ENCODE measurements around the gene SCP2. TPM values are rescaled to one million over a fixed set of nuclear protein-coding genes. Genes with fewer than 3 reads are reported as not detected.

SCP2 gene
- total RNA-seq, 1 experiment from 2014 or later, result 97.5 TPM

DNA sequence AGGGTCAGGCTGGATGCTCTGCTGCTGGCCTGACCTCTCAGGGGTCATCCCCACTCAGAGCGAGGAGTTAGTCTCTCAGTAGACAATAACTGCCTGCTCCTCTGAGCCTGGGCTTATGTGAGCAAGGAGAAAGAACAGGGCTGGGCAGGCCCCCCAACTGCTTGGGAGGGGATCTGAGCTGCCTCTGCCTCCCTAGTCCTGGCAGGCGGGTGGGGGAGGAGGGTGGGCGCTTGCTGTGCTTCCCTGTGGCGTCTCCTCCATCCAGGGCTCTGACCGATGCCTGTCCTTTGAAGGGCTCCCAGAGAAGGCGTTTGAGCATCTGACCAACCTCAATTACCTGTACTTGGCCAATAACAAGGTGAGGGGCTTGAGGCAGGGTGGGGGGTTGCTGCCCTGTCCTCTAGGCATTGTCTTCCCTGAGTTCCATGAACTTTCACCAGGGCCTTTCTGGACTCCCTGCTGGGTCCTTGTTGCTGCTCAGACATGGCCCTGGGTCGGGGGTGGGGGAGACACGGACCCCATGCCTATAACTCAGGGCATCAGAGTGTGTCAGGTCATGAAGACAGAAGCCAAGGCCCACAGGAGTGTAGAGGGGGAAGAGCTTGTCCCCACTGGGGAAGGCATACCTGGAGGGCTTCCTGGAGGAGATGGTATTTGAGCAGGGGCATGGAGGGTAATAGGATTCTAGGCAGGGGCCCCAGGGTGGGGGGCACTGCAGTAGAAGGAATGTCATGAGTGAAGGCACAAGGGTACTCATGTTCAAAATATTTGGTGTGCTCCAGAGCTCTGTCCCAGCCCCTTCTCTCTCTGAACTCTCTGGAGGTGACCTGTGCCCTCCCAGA lies 147.5 kb downstream of the SCP2 start:
- H3K36me3 ChIP-seq (ENCODE audit: low read depth, low read length), result no peaks in the 10 kb centered on the region
- H3K4me2 ChIP-seq (ENCODE audit: low read length), result no peak overlapping the region
- no peaks in the 10 kb centered on the region for H3K27me3 ChIP-seq (ENCODE audit: low read length)
- no peak for TF ChIP-seq EZH2 (IDR thresholded peaks at IDR 0.05; ENCODE audit: low read length, unreplicated experiment)
- TF ChIP-seq EZH2phosphoT487 (IDR thresholded peaks at IDR 0.05; ENCODE audit: borderline replicate concordance, low read length), result no peak
- TF ChIP-seq, protein P1, sequence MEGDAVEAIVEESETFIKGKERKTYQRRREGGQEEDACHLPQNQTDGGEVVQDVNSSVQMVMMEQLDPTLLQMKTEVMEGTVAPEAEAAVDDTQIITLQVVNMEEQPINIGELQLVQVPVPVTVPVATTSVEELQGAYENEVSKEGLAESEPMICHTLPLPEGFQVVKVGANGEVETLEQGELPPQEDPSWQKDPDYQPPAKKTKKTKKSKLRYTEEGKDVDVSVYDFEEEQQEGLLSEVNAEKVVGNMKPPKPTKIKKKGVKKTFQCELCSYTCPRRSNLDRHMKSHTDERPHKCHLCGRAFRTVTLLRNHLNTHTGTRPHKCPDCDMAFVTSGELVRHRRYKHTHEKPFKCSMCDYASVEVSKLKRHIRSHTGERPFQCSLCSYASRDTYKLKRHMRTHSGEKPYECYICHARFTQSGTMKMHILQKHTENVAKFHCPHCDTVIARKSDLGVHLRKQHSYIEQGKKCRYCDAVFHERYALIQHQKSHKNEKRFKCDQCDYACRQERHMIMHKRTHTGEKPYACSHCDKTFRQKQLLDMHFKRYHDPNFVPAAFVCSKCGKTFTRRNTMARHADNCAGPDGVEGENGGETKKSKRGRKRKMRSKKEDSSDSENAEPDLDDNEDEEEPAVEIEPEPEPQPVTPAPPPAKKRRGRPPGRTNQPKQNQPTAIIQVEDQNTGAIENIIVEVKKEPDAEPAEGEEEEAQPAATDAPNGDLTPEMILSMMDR (conservative IDR thresholded peaks at IDR 0.05; ENCODE audit: low read depth, low read length), result no peak
- H3K9me3 ChIP-seq (ENCODE audit: low read length), result no peaks in the 10 kb centered on the region
- H3F3A ChIP-seq (ENCODE audit: low read length, unreplicated experiment), result no peaks in the 10 kb centered on the region
- H3K27ac ChIP-seq (ENCODE audit: low read length), result no peak overlapping the region
- ATAC-seq (no peak), DNase-seq (no peak)
- H2AFZ ChIP-seq (ENCODE audit: low read length), result no peak overlapping the region
- no peak overlapping the region for H3K9ac ChIP-seq (ENCODE audit: low read length)
- no peak overlapping the region for H3K4me3 ChIP-seq (ENCODE audit: low read length)
- ChIA-PET POLR2A (ENCODE audit: unreplicated experiment) (no interaction called here), CTCF (no interaction called here)
- H3K9me2 ChIP-seq (replicated peaks; ENCODE audit: low read length), result no peaks in the 10 kb centered on the region
- no peaks in the 10 kb centered on the region for H3K4me1 ChIP-seq (ENCODE audit: insufficient read depth, low read length)
- H3K79me2 ChIP-seq (ENCODE audit: low read length), result no peaks in the 10 kb centered on the region
- H4K20me1 ChIP-seq (ENCODE audit: low read length), result no peaks in the 10 kb centered on the region
- no TSS peak for BruUV-seq (replicated peaks)
- intact Hi-C loops (cut with micrococcal nuclease), result no loop called here

DNA sequence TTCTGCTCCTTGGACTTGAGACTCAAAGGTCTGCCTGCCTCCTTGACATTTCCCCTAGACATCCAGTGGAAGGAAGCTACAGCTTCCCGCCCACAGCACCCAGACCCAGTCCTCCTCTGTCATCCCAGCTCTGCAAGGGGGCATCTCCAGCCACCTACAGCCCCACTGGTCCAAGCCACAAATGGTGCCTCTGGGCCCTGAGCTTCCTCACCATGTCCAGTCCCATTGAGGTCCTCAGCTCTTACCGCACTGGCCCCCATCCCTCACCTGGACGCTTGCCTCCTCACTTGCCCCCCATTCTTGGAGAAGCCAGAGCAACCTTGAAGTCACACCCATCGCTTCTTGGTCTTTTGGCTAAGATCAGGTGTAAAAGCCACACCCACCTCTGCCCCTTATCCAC lies 148.1 kb downstream of the SCP2 start:
- H3K36me3 ChIP-seq (ENCODE audit: low read depth, low read length), result no peaks in the 10 kb centered on the region
- no peaks in the 10 kb centered on the region for H4K20me1 ChIP-seq (ENCODE audit: low read length)
- intact Hi-C loops (cut with micrococcal nuclease), result no loop called here
- no peak overlapping the region for H3K4me3 ChIP-seq (ENCODE audit: low read length)
- no peaks in the 10 kb centered on the region for H3K79me2 ChIP-seq (ENCODE audit: low read length)
- H3K4me2 ChIP-seq (ENCODE audit: low read length), result no peak overlapping the region
- H3F3A ChIP-seq (ENCODE audit: low read length, unreplicated experiment), result no peaks in the 10 kb centered on the region
- no peak overlapping the region for H2AFZ ChIP-seq (ENCODE audit: low read length)
- H3K9me3 ChIP-seq (ENCODE audit: low read length), result no peaks in the 10 kb centered on the region
- ATAC-seq (no peak), DNase-seq (no peak)
- no peaks in the 10 kb centered on the region for H3K4me1 ChIP-seq (ENCODE audit: insufficient read depth, low read length)
- no TSS peak for BruUV-seq (replicated peaks)
- no peaks in the 10 kb centered on the region for H3K27me3 ChIP-seq (ENCODE audit: low read length)
- CTCF ChIA-PET, result no interaction called here
- H3K9ac ChIP-seq (ENCODE audit: low read length), result no peak overlapping the region
- H3K27ac ChIP-seq (ENCODE audit: low read length), result no peak overlapping the region
- TF ChIP-seq EZH2phosphoT487 (IDR thresholded peaks at IDR 0.05; ENCODE audit: borderline replicate concordance, low read length), result no peak
- TF ChIP-seq, protein P1 (conservative IDR thresholded peaks at IDR 0.05; ENCODE audit: low read depth, low read length), result no peak
- no peak for TF ChIP-seq EZH2 (IDR thresholded peaks at IDR 0.05; ENCODE audit: low read length, unreplicated experiment)
- H3K9me2 ChIP-seq (replicated peaks; ENCODE audit: low read length), result no peaks in the 10 kb centered on the region
- POLR2A ChIA-PET (ENCODE audit: unreplicated experiment), result no interaction called here

DNA sequence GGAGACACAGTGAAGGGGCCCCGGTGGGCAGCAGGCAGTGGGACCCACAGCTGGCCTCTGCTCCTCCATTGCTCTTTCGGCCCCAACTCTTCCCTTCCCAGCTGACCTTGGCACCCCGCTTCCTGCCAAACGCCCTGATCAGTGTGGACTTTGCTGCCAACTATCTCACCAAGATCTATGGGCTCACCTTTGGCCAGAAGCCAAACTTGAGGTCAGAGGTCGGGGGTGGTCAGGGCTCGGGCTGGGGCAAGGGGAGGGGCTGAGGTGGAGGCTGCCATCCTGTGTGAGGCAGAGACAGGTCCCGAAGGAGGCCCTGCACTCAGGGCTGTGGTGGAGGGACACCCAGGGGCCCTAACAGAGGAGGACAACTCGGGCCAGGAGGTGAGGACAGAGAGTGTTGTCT lies 148.7 kb downstream of the SCP2 start:
- H3K27ac ChIP-seq (ENCODE audit: low read length), result no peak overlapping the region
- no peak overlapping the region for H3K9ac ChIP-seq (ENCODE audit: low read length)
- no peak for ATAC-seq
- ChIA-PET POLR2A (ENCODE audit: unreplicated experiment) (no interaction called here), CTCF (no interaction called here)
- no peak for DNase-seq
- H3K4me1 ChIP-seq (ENCODE audit: insufficient read depth, low read length), result no peaks in the 10 kb centered on the region
- no peaks in the 10 kb centered on the region for H3K36me3 ChIP-seq (ENCODE audit: low read depth, low read length)
- no peaks in the 10 kb centered on the region for H3K27me3 ChIP-seq (ENCODE audit: low read length)
- BruUV-seq (replicated peaks), result no TSS peak
- H2AFZ ChIP-seq (ENCODE audit: low read length), result no peak overlapping the region
- H3F3A ChIP-seq (ENCODE audit: low read length, unreplicated experiment), result no peaks in the 10 kb centered on the region
- H3K4me2 ChIP-seq (ENCODE audit: low read length), result no peak overlapping the region
- no peaks in the 10 kb centered on the region for H3K79me2 ChIP-seq (ENCODE audit: low read length)
- intact Hi-C loops (cut with micrococcal nuclease), result no loop called here
- H4K20me1 ChIP-seq (ENCODE audit: low read length), result no peaks in the 10 kb centered on the region
- H3K9me3 ChIP-seq (ENCODE audit: low read length), result no peaks in the 10 kb centered on the region
- no peaks in the 10 kb centered on the region for H3K9me2 ChIP-seq (replicated peaks; ENCODE audit: low read length)
- TF ChIP-seq, protein P1 (conservative IDR thresholded peaks at IDR 0.05; ENCODE audit: low read depth, low read length), result no peak
- TF ChIP-seq EZH2 (IDR thresholded peaks at IDR 0.05; ENCODE audit: low read length, unreplicated experiment) (no peak), EZH2phosphoT487 (IDR thresholded peaks at IDR 0.05; ENCODE audit: borderline replicate concordance, low read length) (no peak)
- no peak overlapping the region for H3K4me3 ChIP-seq (ENCODE audit: low read length)

All from PC-3 (cell line).